HUES48 (cell line): ENCODE measurements around the gene ZNF575.
"Not testable (repeated sequence)": the region's sequence is repeated elsewhere in the genome, so short reads cannot be mapped to it uniquely, and the experiment has no call there.

ENCODE experiments used
- H3K27ac ChIP-seq: one replicate; pipeline ENCODE4 v1.7.0; 2013; ENCODE audit warnings: low read depth, low read length, inconsistent platforms
- H3K27me3 ChIP-seq: 2 replicates; pipeline ENCODE4 v1.6.1; 2013; ENCODE audit warnings: mild to moderate bottlenecking, low read length; ENCODE audit not compliant: control insufficient read depth, insufficient read depth
- H3K36me3 ChIP-seq: 2 replicates; pipeline ENCODE4 v1.6.1; 2013; ENCODE audit warnings: low read length; ENCODE audit not compliant: control insufficient read depth, insufficient read depth
- H3K4me1 ChIP-seq: 2 replicates; pipeline ENCODE4 v1.6.1; 2013; ENCODE audit warnings: mild to moderate bottlenecking, low read length; ENCODE audit not compliant: control insufficient read depth, insufficient read depth
- H3K4me3 ChIP-seq: 2 replicates; pipeline ENCODE4 v1.5.1; 2013; ENCODE audit warnings: mild to moderate bottlenecking, low read depth, low read length
- H3K9ac ChIP-seq: 2 replicates; pipeline ENCODE4 v1.6.1; 2013; ENCODE audit warnings: mild to moderate bottlenecking, low read depth, low read length, moderate library complexity
- H3K9me3 ChIP-seq: 2 replicates; pipeline ENCODE4 v1.6.1; 2013; ENCODE audit warnings: low read length; ENCODE audit not compliant: control insufficient read depth, insufficient read depth

ZNF575 gene

DNA sequence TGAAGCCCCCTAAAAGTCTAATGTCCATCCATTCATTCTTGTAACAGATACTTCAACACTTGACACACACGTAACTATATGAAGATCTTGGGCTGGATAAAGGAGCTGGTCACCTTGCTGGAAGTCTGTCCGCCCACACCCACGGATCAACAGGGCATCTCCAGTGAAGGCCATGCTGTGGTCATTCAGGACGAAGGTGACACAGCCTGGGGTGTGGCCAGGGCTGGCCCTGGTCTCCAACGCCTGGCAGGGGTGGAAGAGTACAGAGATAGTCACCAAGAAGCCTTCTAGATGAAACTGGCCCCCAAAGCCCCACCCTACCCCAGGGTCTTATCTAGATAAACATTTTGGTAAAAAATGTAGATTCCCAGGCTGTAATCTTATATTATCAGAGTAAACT lies 21.7 kb upstream of the ZNF575 start:
- no peaks in the 10 kb centered on the region for H3K4me1 ChIP-seq
- H3K27ac ChIP-seq = no peak overlapping the region
- H3K36me3 ChIP-seq = peaks cover 11% of the 10 kb centered on the region; the same call in 1 of the 2 replicates
- H3K9me3 ChIP-seq = no peaks in the 10 kb centered on the region
- H3K4me3 ChIP-seq = no peak overlapping the region
- H3K27me3 ChIP-seq = no peaks in the 10 kb centered on the region
- H3K9ac ChIP-seq = no peak overlapping the region

DNA sequence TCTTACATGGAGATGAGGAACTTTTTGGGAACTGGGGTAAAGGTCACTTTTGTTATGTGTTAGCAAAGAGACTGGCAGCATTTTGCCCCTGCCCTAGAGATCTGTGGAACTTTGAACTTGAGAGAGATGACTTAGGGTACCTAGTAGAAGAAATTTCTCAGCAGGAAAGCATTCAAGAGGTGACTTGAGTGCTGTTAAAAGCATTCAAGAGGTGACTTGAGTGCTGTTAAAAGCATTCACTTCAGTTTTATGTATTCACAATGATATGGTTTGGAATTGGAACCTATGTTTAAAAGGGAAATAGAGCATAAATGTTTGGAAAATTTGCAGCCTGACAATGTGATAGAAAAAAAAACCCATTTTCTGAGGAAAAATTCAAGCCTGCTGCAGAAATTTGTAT lies 20.6 kb upstream of the ZNF575 start:
- not testable (repeated sequence) for H3K4me1 ChIP-seq, H3K9me3 ChIP-seq, H3K9ac ChIP-seq, H3K4me3 ChIP-seq, H3K27me3 ChIP-seq, H3K27ac ChIP-seq
- H3K36me3 ChIP-seq = peaks cover 11% of the 10 kb centered on the region; the same call in 1 of the 2 replicates

DNA sequence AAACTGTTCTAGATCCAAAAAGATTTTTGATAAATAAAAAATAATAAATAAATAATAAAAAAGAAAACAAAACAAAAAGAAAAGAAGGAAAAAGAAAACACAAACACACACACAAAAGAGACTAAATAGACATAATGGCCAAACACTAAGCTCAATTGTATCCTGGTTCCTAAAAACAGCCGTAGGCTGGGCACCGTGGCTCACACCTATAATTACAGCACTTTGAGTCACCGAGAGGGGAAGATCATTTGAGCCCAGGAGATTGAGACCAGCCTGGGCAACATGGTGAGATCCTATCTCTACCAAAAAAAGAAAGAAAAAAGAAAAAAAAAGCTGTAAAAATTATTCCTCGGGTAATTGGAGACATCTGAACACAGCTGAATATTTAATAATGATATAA lies 14.9 kb upstream of the ZNF575 start:
- Histone ChIP-seq H3K27ac (no peak overlapping the region), H3K4me3 (no peak overlapping the region), H3K36me3 (no peaks in the 10 kb centered on the region), H3K9ac (no peak overlapping the region), H3K27me3 (no peaks in the 10 kb centered on the region), H3K4me1 (peaks cover 3% of the 10 kb centered on the region; the same call in 1 of the 2 replicates), H3K9me3 (no peaks in the 10 kb centered on the region)

GRCh38 chr19:43519436-43520088 lies 13.4 kb upstream of the ZNF575 start:
- Histone ChIP-seq H3K4me3 (no peak overlapping the region), H3K27ac (no peak overlapping the region), H3K36me3 (no peaks in the 10 kb centered on the region), H3K9ac (no peak overlapping the region), H3K27me3 (no peaks in the 10 kb centered on the region), H3K9me3 (no peaks in the 10 kb centered on the region), H3K4me1 (peaks cover 3% of the 10 kb centered on the region; the same call in 1 of the 2 replicates)

DNA sequence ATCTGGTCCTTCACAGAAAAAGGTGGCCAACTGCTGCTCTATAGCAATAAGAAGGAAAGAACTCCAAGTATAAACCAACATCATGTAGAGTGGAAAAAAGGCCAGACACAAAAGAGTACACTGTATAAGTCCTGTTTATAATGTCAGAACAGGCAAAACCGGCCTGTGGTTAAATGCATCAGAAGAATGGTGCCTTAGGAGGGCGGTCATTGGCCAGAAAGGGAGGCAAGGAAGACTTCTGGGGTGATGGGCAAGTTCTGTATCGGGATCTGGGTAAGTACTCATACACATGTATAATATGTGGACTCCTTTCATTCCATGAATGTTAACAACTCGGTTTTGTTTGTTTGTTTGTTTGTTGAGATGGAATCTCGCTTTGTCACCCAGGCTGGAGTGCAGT lies 10.1 kb upstream of the ZNF575 start:
- Histone ChIP-seq H3K4me3 (no peak overlapping the region), H3K27me3 (peaks cover 19% of the 10 kb centered on the region), H3K4me1 (peaks cover 9% of the 10 kb centered on the region), H3K27ac (no peak overlapping the region), H3K36me3 (no peaks in the 10 kb centered on the region), H3K9ac (no peak overlapping the region), H3K9me3 (no peaks in the 10 kb centered on the region)

GRCh38 chr19:43523696-43524095 lies 9.3 kb upstream of the ZNF575 start:
- H3K9ac ChIP-seq, H3K9me3 ChIP-seq, H3K4me1 ChIP-seq, H3K36me3 ChIP-seq, H3K27ac ChIP-seq, H3K4me3 ChIP-seq: not testable (repeated sequence)
- peaks cover 25% of the 10 kb centered on the region for H3K27me3 ChIP-seq

GRCh38 chr19:43524922-43525835 lies 7.8 kb upstream of the ZNF575 start:
- no peak overlapping the region for H3K9ac ChIP-seq
- H3K27ac ChIP-seq = no peak overlapping the region
- H3K4me1 ChIP-seq = peaks cover 6% of the 10 kb centered on the region
- H3K27me3 ChIP-seq = peaks cover 25% of the 10 kb centered on the region
- no peaks in the 10 kb centered on the region for H3K36me3 ChIP-seq
- H3K4me3 ChIP-seq = peak overlapping the region; percentile 80
- no peaks in the 10 kb centered on the region for H3K9me3 ChIP-seq

DNA sequence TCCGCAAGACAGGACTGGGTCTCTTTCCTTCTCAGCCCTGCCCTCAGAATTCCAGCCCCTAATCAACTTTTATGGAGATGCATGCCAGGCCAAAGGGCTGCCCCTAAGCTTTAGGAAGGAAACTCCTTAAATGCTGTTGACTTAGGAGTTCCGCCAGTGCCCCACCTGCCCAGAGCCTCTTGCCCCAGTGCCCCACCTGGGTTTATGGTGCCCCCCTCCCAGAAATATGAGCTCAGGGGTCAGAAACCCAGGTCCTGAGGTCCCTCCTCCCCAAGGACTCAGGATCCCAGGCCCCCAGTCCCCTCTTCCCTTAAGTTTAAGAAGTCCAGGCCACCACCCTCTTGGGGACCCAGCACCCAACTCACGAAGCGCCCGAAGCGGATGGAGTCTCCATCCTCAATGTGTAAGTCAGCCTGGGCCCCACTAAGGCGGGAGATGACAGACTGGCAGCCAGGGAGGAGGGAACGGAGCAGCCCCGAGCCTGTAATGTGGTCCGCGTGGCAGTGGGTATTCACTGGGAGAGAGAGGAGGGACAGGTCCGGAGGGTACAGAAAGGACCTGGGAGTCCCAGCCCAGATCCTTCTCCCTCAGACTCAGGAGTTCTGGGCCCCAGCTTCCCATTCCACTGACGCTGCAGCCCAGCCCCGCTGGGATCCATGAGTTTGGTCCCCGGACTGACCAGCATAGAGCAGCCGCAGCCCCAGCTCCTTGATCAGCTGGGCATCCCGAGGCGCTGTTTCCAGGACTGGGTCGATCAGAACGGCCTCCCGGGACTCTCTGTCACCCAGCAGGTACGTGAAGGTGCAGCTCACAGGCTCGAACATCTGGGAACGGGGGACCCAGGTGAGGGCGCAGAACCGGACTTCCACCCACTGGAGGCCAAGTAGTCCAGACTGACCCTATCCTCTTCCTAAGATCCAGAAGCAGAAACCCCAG lies 6.9 kb upstream of the ZNF575 start:
- no peaks in the 10 kb centered on the region for H3K36me3 ChIP-seq
- H3K9me3 ChIP-seq = no peaks in the 10 kb centered on the region
- H3K27me3 ChIP-seq = peaks cover 25% of the 10 kb centered on the region
- H3K9ac ChIP-seq = no peak overlapping the region
- peaks cover 6% of the 10 kb centered on the region for H3K4me1 ChIP-seq
- H3K4me3 ChIP-seq = peak overlapping the region; percentile 80
- H3K27ac ChIP-seq = no peak overlapping the region

DNA sequence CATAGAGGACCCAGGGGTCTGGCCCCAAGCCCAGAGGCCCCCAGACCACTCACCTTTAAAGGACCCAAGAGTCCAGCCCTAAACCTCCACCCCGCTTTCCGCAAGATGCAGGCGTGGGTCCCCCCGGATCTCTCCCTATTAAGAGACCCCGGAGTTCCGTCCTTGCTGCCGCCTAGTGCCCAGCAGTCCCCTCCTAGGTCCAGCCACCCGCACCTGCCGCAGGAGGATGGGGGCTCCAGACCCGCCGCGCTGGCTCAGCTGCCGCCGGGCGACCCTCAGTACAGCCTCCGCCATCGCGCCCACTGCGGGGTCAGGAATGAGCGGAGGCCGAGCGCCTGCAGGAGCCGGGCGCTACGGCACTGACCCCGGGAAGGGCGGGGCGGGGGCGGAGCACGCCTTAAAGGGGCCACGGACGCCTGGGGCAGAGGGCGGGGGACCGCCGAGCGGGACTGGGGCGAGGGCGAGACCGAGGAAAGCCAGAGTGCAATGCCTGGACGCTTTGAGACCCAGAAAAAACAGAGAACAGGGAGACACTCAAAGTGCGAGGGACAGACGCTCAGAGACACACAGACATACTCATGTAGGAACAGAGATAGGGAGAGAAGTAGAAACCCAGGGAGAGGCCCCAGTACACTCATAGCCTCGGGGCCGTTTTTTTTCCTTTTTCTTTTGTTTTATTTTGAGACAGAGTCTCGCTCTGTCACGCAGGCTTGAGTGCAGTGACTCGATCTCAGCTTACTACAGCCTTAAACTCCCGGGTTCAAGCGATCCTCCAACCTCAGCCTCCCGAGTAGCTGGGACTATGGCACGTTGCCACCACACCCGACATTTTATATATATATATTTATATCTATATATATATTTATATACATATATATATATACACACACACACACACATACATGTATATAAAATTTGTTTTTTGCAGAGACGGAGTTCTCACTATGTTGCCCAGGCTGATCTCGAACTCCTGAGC lies 5.8 kb upstream of the ZNF575 start, which contains the start of gene ETHE1:
ETHE1 (minus strand) TSS at position 318 of the 976 bp plus-strand sequence; CDS start at position 294, 24 bp downstream.
- Histone ChIP-seq H3K27me3 (peaks cover 25% of the 10 kb centered on the region), H3K36me3 (no peaks in the 10 kb centered on the region), H3K27ac (no peak within 1 kb of the TSS), H3K9me3 (no peaks in the 10 kb centered on the region), H3K9ac (no peak within 1 kb of the TSS), H3K4me3 (peak within 1 kb of the TSS; percentile 80), H3K4me1 (peaks cover 6% of the 10 kb centered on the region)
